ENCODE data around the gene WWOX. TPM values are rescaled to one million over a fixed set of nuclear protein-coding genes. Genes with fewer than 3 reads are reported as not detected.
A peak's percentile ranks its signal among the peaks of the same experiment; 100 is the strongest.

The WWOX gene
- polyA plus RNA-seq, 3 donors = 36.2 to 37.9 (median 36.7) TPM

DNA sequence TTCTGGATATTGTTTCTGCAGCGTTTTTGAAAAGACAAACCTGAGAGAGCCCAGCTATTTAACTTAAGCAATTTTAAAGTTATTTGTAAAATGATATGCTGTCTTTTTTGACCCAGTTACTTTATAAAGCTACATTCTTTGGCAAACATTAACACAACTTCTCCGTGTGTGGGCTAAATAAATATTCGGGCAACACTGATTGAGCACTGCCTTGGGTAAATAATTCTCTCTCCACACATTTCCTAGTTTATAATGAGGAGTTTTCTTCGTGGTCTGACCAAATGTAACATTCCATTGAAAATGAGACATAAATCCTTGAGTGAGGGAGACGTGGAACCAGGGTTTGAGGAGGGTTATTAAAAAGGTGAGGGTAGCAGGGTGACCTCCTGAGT is 142.8 kb downstream of the WWOX start:
- DNase-seq (ENCODE audit: extremely low read depth in 1 of 11, low read depth in 9 of 11, low spot score in 4 of 11) = peak in 4 of 11 donors; percentile 24 to 63 (median 37)

DNA sequence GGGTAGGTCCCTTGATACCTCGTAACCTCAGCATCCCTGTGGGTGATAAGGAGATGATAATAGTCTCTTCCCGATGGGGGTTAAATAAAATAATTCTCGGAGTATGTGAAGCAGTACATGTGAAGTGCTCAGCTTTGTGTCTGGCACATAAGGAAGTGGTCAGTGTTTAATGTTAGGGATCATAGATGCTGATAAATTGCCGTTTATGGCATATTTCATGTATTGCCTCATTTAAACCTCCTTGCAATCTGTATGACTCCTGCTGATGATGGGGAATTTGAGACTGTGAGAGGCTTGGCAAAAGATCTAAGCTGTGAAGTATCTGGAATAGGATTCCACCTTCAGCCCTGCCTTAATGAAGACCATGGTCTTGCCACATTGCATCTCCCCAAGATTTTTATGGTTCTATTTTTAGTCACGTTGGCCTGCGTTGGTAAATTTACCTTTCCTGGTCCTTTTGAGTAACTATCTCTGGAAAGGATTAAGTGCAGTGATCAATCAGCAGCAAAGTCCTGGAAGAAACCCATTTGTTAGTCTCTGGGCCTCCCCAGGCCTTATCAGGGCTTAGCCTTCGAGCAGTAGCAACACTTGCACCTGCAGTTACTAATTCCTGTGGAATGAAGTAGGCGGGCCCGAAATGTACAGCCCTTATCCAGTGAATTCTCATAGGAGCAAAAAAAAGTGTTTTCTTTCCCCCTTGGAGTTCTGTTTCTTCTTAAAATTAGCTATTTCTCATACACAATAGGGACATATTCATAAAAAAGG is 144.9 kb downstream of the WWOX start:
- DNase-seq (ENCODE audit: extremely low read depth in 1 of 11, low read depth in 9 of 11, low spot score in 4 of 11) = no peak

DNA sequence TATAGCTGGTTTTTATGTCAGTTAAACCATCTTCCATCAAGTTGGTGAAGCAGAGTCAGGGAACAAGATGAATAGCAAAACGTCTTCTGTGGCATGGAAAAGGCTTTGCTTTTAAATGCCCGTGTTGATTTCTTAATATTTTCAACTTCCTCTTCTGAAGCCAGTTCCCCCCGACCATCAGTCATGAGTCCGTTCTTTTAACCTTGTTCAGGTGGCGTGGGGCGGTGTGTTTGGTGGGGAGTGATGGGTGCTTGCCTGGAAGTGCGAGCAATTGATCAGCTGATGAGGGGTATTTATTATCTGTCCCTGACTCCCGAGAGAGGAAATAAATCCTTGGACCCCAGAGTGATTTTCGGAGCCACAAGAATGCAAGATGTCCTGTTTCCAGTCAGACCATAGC is 147.1 kb downstream of the WWOX start:
- DNase-seq (ENCODE audit: extremely low read depth in 1 of 11, low read depth in 9 of 11, low spot score in 4 of 11) = no peak

DNA sequence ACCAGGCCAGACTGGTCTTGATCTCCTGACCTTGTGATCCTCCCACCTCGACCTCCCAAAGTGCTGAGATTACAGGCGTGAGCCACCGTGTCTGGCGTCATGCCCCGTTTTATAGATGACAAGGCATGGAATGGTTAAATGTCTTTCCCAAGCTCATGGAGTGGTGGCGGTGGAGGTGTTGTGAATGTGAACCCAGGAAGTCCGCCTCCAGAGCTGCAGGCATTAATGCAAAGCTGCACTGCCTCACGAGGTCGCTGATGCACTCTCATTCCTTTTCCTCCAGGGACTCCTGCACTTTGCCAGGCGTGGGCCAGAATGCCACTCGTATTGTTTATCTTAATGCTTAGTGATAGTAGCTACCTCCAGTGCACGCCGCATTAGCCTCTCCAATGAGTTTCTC is 149.6 kb downstream of the WWOX start:
- DNase-seq (ENCODE audit: extremely low read depth in 1 of 11, low read depth in 9 of 11, low spot score in 4 of 11) = peak in 5 of 11 donors; percentile 37 to 64 (median 56)

DNA sequence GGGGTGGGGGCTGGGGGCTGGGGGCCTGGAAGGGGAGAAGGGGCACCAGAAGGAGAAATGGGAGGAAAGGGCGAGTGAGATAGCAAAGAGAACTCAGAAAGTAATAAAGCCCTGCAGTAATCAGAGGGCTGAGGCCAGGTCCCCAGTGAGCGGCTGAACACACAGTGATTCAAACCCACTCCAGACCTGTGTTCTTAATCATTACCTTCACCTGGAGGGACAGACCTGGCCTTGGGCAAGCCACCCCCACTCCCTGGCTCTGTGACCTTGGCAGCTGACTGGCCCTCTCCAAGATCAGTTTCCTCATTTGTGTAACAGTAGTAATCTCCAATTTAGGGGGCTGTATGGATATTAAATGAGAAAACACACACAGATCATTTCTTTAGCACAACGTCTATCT is 150.4 kb downstream of the WWOX start:
- no peak for DNase-seq (ENCODE audit: extremely low read depth in 1 of 11, low read depth in 9 of 11, low spot score in 4 of 11)

DNA sequence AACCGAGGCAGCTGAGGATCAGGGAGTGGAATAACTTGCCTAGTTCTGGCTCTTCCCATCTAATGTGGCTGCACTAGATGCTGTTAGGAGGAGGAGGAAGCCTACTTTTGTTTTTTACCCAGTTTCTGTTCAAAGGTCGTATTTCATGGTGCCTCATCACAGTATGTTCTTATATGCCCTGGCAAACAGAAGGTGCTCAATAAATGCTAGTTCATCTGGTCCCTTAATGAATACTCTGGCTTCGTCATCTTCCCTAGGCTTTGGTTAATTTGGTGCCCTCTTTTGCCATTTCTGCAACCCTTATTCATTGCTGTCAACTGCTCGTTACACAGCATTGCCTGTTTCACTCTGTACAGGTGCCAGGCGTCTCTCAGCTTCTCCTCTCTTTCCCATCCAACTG is 151.7 kb downstream of the WWOX start:
- no peak for DNase-seq (ENCODE audit: extremely low read depth in 1 of 11, low read depth in 9 of 11, low spot score in 4 of 11)

DNA sequence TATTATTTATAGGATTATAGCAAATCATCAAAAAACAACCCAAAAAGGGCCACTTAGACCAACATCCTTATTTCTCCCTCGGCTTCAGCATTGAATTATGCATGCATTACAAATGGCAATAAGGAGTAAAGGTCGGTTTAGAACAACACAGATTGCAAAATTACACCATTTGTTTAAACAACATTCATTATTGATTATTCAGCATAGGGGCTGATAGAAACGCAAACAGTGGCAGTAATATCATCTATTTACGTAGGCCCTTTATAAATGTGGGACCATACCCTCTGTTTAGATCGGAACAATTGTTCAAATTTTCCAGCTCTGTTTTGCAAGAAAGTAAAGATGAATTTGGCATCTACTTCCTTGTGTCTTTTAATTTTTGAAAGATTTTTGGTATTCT is 153.3 kb downstream of the WWOX start:
- no peak for DNase-seq (ENCODE audit: extremely low read depth in 1 of 11, low read depth in 9 of 11, low spot score in 4 of 11)

DNA sequence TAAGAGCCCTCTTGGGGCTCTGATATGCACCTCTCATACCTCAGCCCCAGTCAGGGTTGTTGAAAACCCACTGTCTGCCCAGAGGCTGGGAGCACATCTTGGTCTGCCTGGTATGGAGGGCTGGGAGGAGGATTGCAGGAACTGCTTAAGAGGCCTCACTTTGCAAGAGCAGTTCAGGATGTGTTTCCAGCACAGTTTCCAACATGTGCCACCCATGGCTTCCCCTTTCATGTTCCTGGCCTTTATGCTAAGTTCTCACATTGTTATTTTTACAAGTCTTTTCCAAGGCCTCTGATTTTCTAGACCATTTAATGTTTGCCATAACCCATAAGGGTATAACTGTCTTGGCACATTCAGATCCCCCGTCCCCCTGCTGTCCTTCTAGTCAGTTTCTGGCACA is 155.4 kb downstream of the WWOX start:
- DNase-seq (ENCODE audit: extremely low read depth in 1 of 11, low read depth in 9 of 11, low spot score in 4 of 11) = no peak

DNA sequence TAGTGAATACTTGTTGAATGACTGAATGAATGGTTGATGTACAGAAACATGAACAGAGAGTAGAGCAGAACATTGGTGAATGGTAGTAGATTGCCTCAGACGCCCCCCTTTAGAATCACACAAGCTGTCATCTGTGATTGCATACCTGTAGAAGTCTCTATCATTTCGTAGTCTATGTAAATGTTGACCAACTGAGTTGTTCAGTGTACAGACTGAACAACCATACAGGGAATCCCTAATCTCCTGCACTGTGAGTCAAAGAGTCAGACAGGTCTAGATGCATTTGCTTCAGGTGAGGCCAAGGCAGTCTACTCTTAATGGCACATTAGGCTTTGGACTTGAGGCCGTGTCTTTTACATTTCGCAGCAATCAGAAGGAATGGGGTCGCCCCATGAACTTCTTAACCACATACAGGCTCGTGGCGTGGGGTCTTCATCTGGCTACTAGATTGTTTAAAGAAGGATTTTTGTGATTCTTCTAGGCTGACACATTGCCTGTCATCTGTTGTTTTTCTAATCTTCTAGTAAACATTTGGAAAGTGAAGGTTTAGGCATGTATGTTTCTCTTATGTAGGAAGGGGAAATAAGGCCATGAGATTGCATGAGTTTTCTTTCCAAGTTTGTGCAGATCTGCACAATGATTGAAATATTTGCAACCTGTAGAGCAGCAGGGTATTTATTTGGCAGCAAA is 157.4 kb downstream of the WWOX start:
- no peak for DNase-seq (ENCODE audit: extremely low read depth in 1 of 11, low read depth in 9 of 11, low spot score in 4 of 11)

DNA sequence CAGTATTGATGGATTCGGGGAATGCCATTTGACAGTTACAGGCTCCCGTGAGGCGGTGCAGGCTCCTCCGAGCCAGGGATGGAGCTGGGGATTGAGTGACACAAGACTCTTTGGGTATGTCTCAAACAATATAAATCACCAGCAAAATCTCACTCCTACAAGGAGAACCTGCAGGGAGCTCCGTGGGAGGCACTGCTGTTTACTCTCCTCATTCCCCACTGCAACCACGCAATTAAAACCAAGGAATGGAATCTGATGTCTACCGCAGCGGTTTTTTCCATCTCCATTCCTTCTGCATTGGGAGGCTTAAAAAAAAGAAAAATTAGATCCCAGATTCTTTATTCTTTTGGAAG is 157.9 kb downstream of the WWOX start:
- DNase-seq (ENCODE audit: extremely low read depth in 1 of 11, low read depth in 9 of 11, low spot score in 4 of 11) = peak in 3 of 11 donors; percentile 30 to 51 (median 36)

DNA sequence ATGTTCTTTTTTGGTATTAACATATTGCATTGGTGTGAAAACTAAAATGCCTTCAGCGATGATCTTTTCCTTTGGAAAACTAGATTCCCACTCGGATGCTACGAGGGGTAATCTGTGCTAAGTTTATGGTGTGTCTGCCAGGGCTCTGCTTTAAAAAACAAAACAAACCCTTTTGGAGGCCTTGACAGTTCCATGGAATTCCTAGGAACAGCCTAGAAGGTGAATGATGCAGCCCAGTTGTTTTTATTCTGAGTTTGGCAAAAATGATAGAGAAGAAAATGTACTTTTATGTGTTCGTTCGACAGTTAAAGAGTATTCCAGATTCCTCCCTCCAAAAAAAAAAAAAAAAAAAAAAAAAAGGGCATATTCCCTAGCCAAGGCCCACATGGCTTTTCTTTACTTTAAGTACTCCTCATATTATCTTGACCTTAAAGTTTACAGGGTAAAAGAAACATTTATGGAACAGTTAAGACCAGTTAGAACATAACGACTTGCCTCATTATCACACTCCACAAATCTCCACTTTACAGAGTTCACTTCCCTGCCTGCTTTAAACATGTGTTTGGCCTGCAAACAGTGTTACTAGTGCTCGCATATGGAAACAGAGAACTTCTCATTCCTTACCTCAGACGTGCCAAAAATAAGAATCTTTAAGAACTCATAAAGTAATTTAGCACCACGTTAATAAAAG is 159.1 kb downstream of the WWOX start:
- DNase-seq (ENCODE audit: extremely low read depth in 1 of 11, low read depth in 9 of 11, low spot score in 4 of 11) = peak in 1 of 11 donors; percentile 29

DNA sequence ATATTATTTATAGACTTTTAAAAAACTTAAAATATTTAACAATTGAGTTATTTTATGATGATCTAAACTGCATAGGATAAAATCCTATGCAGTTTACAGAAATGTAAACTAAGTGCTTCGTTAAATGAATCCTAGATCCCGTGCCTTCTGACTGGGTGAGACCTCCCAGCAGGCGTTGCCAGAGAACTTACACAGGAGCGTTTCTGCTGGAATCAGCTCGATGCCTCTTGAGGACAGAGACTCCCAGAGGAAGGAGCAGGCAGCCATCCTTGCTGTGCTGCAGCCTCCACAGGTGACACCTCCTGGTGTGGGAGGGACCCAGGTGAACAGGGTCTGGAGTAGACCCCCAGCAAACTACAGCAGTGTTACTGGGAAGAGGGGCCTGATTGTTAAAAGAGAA is 160.4 kb downstream of the WWOX start:
- no peak for DNase-seq (ENCODE audit: extremely low read depth in 1 of 11, low read depth in 9 of 11, low spot score in 4 of 11)

DNA sequence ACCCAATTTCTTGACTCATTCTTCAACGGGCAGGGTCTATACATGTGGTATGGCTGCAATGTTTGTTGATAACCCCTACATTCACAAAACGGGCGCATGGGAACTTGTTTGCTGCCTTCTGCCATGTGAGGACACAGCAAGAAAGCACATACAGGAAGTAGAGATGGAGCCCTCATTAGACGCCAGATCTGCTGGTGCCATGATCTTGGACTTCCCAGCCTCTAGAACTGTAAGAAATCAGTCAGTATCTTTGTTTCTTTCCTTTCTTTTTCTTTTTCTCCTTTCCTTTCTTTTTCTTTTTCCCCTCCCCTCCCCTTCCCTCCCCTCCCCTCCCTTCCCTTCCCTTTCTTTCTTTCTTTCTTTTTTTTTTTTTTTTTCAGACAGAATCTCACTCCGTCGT is 165.2 kb downstream of the WWOX start:
- no peak for DNase-seq (ENCODE audit: extremely low read depth in 1 of 11, low read depth in 9 of 11, low spot score in 4 of 11)

DNA sequence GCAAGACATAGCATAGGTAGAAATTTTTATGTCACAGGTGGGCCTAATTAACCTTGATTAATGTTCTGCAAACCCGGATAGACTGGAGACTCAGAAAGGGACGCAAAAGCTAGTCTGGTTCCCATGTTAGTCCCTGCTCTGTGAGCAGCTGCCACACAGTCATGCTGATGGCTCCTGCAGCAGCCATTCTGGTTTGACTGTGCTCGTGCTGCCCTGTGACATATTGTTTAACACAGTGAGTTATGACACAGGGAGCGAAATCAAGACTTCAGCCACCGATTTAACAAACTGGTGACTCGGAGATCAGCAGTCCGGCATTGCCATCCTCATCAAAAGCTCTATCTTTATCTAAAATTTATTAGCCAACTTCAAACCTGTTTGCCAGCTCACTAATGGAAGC is 169.8 kb downstream of the WWOX start:
- DNase-seq (ENCODE audit: extremely low read depth in 1 of 11, low read depth in 9 of 11, low spot score in 4 of 11) = no peak

DNA sequence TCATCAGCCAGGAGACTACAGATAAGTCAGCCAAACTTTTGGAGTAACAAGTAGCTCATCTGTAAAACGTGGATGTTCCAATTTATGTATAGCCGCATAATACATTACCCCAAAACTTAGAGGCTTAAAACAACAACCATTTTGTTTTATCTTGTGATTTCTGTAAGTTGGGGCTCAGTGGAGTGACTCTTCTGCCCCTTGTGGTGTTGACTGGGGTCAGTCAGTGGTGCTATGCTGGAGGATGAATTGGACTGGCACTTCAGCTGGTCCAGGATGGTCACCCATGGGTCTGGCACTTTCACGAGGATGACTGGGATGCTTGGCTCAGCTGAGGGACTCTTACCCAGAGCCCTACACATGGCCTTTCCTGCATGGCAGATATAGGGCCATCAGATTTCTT is 172.5 kb downstream of the WWOX start:
- DNase-seq (ENCODE audit: extremely low read depth in 1 of 11, low read depth in 9 of 11, low spot score in 4 of 11) = no peak

DNA sequence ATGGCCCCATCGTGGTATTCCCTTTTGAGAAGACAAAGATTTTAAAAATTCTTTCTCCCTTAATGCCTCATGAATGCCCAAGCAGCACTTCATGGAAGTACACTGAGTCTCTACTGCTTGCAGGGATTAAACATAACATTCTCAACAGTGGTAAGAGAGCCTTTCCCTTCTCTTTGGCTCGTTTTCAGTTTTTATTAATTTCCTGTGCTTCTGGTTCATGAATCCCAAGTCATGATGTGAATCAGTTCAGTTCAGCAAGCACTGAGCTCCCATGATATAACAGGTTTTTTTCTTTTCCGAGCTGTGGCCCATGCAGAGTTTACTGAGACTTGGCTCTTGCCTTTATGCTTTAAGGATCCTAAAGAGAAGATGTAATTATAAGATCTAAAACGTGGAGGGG is 175.3 kb downstream of the WWOX start:
- no peak for DNase-seq (ENCODE audit: extremely low read depth in 1 of 11, low read depth in 9 of 11, low spot score in 4 of 11)

DNA sequence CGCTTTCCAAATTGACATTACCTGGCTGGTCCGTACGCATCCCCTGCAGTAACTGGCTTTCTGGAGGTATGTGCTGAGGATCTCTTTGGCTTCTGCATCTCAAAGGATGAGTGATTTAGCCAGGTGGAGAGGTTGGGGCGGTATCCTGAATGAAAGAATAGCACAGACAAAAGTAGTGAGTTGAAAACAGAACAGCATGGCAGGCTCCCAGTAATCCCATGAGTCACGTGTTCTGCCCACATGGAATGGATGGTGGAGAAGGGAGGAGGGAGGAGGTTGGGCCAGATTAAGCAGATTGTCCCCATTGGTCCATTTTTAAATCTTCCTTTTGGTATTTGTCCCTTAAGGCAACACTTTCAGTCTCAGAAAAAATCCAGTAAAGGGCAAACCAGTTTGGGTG is 176.0 kb downstream of the WWOX start:
- DNase-seq (ENCODE audit: extremely low read depth in 1 of 11, low read depth in 9 of 11, low spot score in 4 of 11) = no peak

DNA sequence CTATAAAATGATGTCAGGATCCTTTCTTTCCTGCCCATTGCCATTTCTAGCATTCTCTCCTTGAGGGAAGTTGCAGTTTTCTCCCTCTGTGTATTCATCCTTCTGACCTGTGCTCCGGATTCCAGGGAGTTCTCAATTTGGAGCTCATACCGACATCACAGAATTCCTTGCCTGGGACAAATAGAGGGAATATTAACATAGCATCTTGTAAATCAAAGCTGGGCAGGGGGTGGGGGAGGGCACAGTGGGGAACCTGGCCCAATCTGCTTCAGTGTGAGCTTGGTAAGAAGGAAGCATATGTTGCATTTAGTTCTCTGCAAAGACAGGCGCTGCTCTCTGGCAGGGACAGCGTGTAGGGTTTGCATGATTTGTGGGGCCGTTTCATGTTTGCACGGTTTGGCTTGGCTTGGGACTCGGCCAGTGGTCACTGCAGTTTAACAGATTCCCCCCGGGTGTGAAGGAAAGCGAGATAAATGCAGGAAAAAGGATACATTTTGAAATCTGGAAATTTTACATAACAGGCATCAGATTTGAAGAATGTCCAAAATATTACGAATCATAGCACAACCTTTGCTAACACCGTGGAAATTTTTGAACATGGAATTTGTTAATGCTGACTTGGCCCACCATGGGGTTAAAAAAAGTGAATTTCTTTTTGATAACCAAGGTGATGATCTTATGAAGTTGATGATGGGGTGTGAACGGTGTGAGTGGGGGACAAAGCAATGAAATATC is 178.0 kb downstream of the WWOX start:
- DNase-seq (ENCODE audit: extremely low read depth in 1 of 11, low read depth in 9 of 11, low spot score in 4 of 11) = no peak

DNA sequence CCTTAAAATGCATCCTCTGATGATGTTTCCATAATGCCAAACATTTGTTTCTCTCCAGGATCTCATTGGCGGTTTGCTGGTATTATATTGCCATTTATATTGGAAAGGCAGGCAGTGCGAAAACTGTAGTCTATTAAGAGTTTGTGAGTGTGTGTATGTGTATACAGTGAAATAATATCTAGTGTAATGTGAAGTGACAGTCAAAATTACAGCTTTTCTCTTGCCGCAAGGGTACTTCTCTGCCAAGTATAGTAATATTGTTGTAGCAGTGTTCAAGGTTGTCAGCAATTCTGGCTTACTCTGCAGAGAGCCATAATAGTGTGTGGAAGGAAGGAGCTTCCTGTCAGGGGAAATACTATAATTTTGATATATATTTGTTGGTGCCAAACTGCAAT is 178.6 kb downstream of the WWOX start:
- no peak for DNase-seq (ENCODE audit: extremely low read depth in 1 of 11, low read depth in 9 of 11, low spot score in 4 of 11)

DNA sequence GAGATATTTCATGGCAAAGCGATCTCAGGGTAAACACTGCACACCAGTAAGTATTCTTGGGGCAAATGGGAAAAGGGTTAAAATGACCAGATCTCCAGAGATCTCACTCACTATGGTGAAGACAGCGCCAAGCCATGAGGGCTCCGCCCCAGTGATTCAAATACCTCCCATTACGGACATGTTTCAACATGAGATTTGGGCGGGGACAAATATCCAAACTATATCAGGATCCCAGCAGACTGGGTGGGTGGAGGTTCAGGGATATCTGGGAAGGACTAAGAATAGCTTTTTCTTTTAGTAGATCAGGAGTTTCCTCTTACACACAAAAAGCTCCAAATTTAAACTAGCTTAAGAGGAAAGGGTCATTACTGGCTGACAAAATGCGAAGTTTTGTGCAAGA is 181.7 kb downstream of the WWOX start:
- no peak for DNase-seq (ENCODE audit: extremely low read depth in 1 of 11, low read depth in 9 of 11, low spot score in 4 of 11)
